CD4-positive, alpha-beta T cell treated with Interleukin-15 for 1 hour (primary cell): ENCODE measurements around the gene HSD17B3.
"Not testable (repeated sequence)": the region's sequence is repeated elsewhere in the genome, so short reads cannot be mapped to it uniquely, and the experiment has no call there.

Source experiments
- DNase-seq: peaks from one replicate; pipeline ENCODE4 v3.0.0-alpha.2; 2020

HSD17B3 gene

GRCh38 chr9:96192710-96193109, 109.3 kb downstream of the HSD17B3 start:
- no peak for DNase-seq

- no peak for DNase-seq
Observed at GRCh38 chr9:96189995-96190394, 112.0 kb downstream of the HSD17B3 start.

GRCh38 chr9:96189581-96189980, 112.4 kb downstream of the HSD17B3 start:
- not testable (repeated sequence) for DNase-seq

GRCh38 chr9:96188571-96188970, 113.4 kb downstream of the HSD17B3 start:
- no peak for DNase-seq

GRCh38 chr9:96187151-96187555, 114.8 kb downstream of the HSD17B3 start:
- no peak for DNase-seq

GRCh38 chr9:96186591-96187011, 115.4 kb downstream of the HSD17B3 start:
- DNase-seq, result no peak

- no peak for DNase-seq
Observed at GRCh38 chr9:96185518-96186156, 116.3 kb downstream of the HSD17B3 start.
